PC-3 (cell line): ENCODE measurements around the gene LHX2. TPM values are rescaled to one million over a fixed set of nuclear protein-coding genes. Genes with fewer than 3 reads are reported as not detected.

Experiments used
- ATAC-seq: fragments of 200-7000 bp; cut with Tn5 transposase; 2 replicates; pipeline ENCODE4 v1.9.1; 2020; ENCODE audit warnings: mild to moderate bottlenecking, moderate library complexity
- BruUV-seq: library from RNA; stranded (reverse); fragments of 400-500 nt; replicated peaks from 2 replicates; lab custom pipeline; 2021; lab: Mats Ljungman, UMichigan
- CTCF ChIA-PET: fragments of 300-600 bp; sonication (Branson Sonifier 250); formaldehyde crosslinking; loops from one replicate; lab custom pipeline; 2022; ENCODE audit warnings: antibody characterized with exemption; lab: Charles Lee
- POLR2A ChIA-PET: fragments of 300-600 bp; sonication (Branson Sonifier 250); formaldehyde crosslinking; loops from one replicate; lab custom pipeline; 2022; ENCODE audit warnings: antibody characterized with exemption; ENCODE audit not compliant: unreplicated experiment; lab: Charles Lee
- DNase-seq: peaks from one replicate; pipeline ENCODE4 v3.0.0-alpha.2; 2015
- H2AFZ ChIP-seq: fragments of 300-600 bp; sonication (generic); 2 replicates; pipeline ENCODE4 v1.6.0; 2016; ENCODE audit warnings: antibody characterized with exemption, low read length
- H3F3A ChIP-seq: fragments of 300-600 bp; sonication (generic); one replicate; pipeline ENCODE4 v1.6.0; 2017; ENCODE audit warnings: antibody characterized with exemption, low read length, control low read depth, mild to moderate bottlenecking; ENCODE audit not compliant: unreplicated experiment
- H3K27ac ChIP-seq: fragments of 300-600 bp; sonication (generic); 2 replicates; pipeline ENCODE4 v1.5.1; 2016; ENCODE audit warnings: mild to moderate bottlenecking, low read length
- H3K27me3 ChIP-seq: fragments of 300-600 bp; sonication (generic); 2 replicates; pipeline ENCODE4 v1.6.1; 2016; ENCODE audit warnings: low read length, mixed read lengths
- H3K36me3 ChIP-seq: fragments of 300-600 bp; sonication (generic); 2 replicates; pipeline ENCODE4 v1.6.1; 2016; ENCODE audit warnings: low read depth, mixed run types, low read length, mixed read lengths
- H3K4me1 ChIP-seq: fragments of 300-600 bp; sonication (generic); 2 replicates; pipeline ENCODE4 v1.5.1; 2016; ENCODE audit warnings: low read length; ENCODE audit not compliant: insufficient read depth
- H3K4me2 ChIP-seq: fragments of 300-600 bp; sonication (generic); 2 replicates; pipeline ENCODE4 v1.6.0; 2016; ENCODE audit warnings: low read length
- H3K4me3 ChIP-seq: fragments of 300-600 bp; sonication (generic); 2 replicates; pipeline ENCODE4 v1.5.1; 2016; ENCODE audit warnings: mild to moderate bottlenecking, low read length, mixed read lengths
- H3K79me2 ChIP-seq: fragments of 300-600 bp; sonication (generic); 2 replicates; pipeline ENCODE4 v1.6.1; 2017; ENCODE audit warnings: low read length, mixed read lengths
- H3K9ac ChIP-seq: fragments of 300-600 bp; sonication (generic); 2 replicates; pipeline ENCODE4 v1.6.0; 2016; ENCODE audit warnings: mild to moderate bottlenecking, low read length
- H3K9me2 ChIP-seq: fragments of 300-600 bp; sonication (generic); replicated peaks from 2 replicates; pipeline ENCODE4 v1.6.1; 2016; ENCODE audit warnings: mixed run types, low read length, mixed read lengths
- H3K9me3 ChIP-seq: fragments of 300-600 bp; sonication (generic); 2 replicates; pipeline ENCODE4 v1.6.1; 2016; ENCODE audit warnings: low read length, mixed read lengths
- H4K20me1 ChIP-seq: fragments of 300-600 bp; sonication (generic); 2 replicates; pipeline ENCODE4 v1.6.1; 2016; ENCODE audit warnings: low read length, mixed read lengths
- CTCF ChIP-seq: fragments of 300-600 bp; sonication (generic); conservative IDR thresholded peaks from 2 replicates; pipeline ENCODE4 v1.5.1; 2017; ENCODE audit warnings: antibody characterized with exemption, low read depth, mild to moderate bottlenecking, low read length
- EZH2 ChIP-seq: fragments of 300-600 bp; sonication (generic); IDR thresholded peaks from one replicate; pipeline ENCODE4 v1.6.1; 2017; ENCODE audit warnings: antibody characterized with exemption, mild to moderate bottlenecking, low read length; ENCODE audit not compliant: unreplicated experiment
- EZH2phosphoT487 ChIP-seq: fragments of 300-600 bp; sonication (generic); IDR thresholded peaks from 2 replicates; pipeline ENCODE4 v1.6.1; 2018; ENCODE audit warnings: mild to moderate bottlenecking, antibody characterized with exemption, low read length, borderline replicate concordance
- intact Hi-C: fragments of 100-400 bp; cut with micrococcal nuclease; formaldehyde crosslinking; loops from 2 replicates; pipeline ENCODE4 v1.9.0; 2023
- total RNA-seq: library from RNA; depleted of rRNA; stranded (reverse); fragments of >200 nt; gene quantifications from 2 replicates; pipeline ENCODE4 v1.2.3, GENCODE V29; 2014

LHX2 gene
- total RNA-seq, 1 experiment from 2014 or later = 1.1 TPM

- CTCF ChIA-PET = interaction anchor here (0.6 kb wide), 1 partner anchor 682 kb away, joined by 3 read pairs; no protein-coding TSS in a partner anchor
- Histone ChIP-seq H3K4me2 (no peak overlapping the region), H3F3A (no peaks in the 10 kb centered on the region), H3K9me3 (no peaks in the 10 kb centered on the region), H3K27me3 (peaks cover 93% of the 10 kb centered on the region), H3K4me3 (no peak overlapping the region), H3K36me3 (no peaks in the 10 kb centered on the region), H3K9me2 (no peaks in the 10 kb centered on the region), H3K4me1 (0 out of 2 replicates have a peak, but pooled peaks cover 3% of the 10 kb centered on the region), H3K27ac (no peak overlapping the region), H4K20me1 (no peaks in the 10 kb centered on the region), H3K79me2 (no peaks in the 10 kb centered on the region), H3K9ac (no peak overlapping the region), H2AFZ (no peak overlapping the region)
- POLR2A ChIA-PET = no interaction called here
- ATAC-seq = no peak
- BruUV-seq = no TSS peak
- DNase-seq = no peak
- no peak for TF ChIP-seq CTCF
- no peak for TF ChIP-seq EZH2phosphoT487
- TF ChIP-seq EZH2 = no peak
- intact Hi-C loops = loop anchor here (10.0 kb wide), 1 partner anchor 67 kb away; the partner anchor contains the start of gene DENND1A
Observed at GRCh38 chr9:124001866-124002525, 9.6 kb upstream of the LHX2 start.

- no peak overlapping the region for H3K4me2 ChIP-seq
- H3K36me3 ChIP-seq = no peaks in the 10 kb centered on the region
Observed at GRCh38 chr9:124003636-124004349, 7.8 kb upstream of the LHX2 start.

More at GRCh38 chr9:124003636-124004349, 7.8 kb upstream of the LHX2 start:
- CTCF ChIA-PET = interaction anchor here (0.6 kb wide), 2 partner anchors 35 to 247 kb away, joined by 3 read pairs; no protein-coding TSS in a partner anchor
- no TSS peak for BruUV-seq
- Histone ChIP-seq H4K20me1 (no peaks in the 10 kb centered on the region), H3K9ac (no peak overlapping the region), H3K9me3 (no peaks in the 10 kb centered on the region), H3K27me3 (peaks cover 93% of the 10 kb centered on the region), H2AFZ (no peak overlapping the region), H3K27ac (no peak overlapping the region), H3K79me2 (no peaks in the 10 kb centered on the region), H3K4me1 (peaks cover 10% of the 10 kb centered on the region; the same call in 1 of the 2 replicates), H3K4me3 (no peak overlapping the region), H3K9me2 (no peaks in the 10 kb centered on the region), H3F3A (no peaks in the 10 kb centered on the region)
- DNase-seq (no peak), ATAC-seq (no peak)
- POLR2A ChIA-PET = no interaction called here
- intact Hi-C loops = loop anchor here (10.0 kb wide), 1 partner anchor 69 kb away; the partner anchor contains the start of gene DENND1A
- TF ChIP-seq EZH2 (no peak), EZH2phosphoT487 (no peak), CTCF (no peak)
